HEK293T (cell line): ENCODE measurements around the gene MACROD2.

Source experiments
- CTCF ChIA-PET: fragments of 350-600 bp; formaldehyde crosslinking; extraction: SDS; loops from one replicate; lab custom pipeline; 2021; ENCODE audit warnings: antibody characterized with exemption, inconsistent platforms; lab: Yijun Ruan, JAX
- POLR2A ChIA-PET: fragments of 350-600 bp; formaldehyde crosslinking; extraction: SDS; loops from one replicate; lab custom pipeline; 2020; ENCODE audit warnings: antibody characterized with exemption, inconsistent platforms; lab: Yijun Ruan, JAX
- DNase-seq: peaks from one replicate; pipeline ENCODE4 v3.0.0; 2012; ENCODE audit warnings: mixed read lengths; ENCODE audit errors: extremely low spot score
- ARNT ChIP-seq: fragments of 450-650 bp; IDR thresholded peaks from 2 replicates; pipeline ENCODE4 v1.6.1; 2017; ENCODE audit warnings: mild to moderate bottlenecking
- BHLHE40 ChIP-seq: fragments of 450-650 bp; IDR thresholded peaks from 2 replicates; pipeline ENCODE4 v1.6.1; 2016; ENCODE audit warnings: mild to moderate bottlenecking, moderate library complexity, borderline replicate concordance
- CTBP1 ChIP-seq: fragments of 450-650 bp; IDR thresholded peaks from 2 replicates; pipeline ENCODE4 v1.6.1; 2016; ENCODE audit warnings: borderline replicate concordance
- ELF4 ChIP-seq: fragments of 450-650 bp; IDR thresholded peaks from 2 replicates; pipeline ENCODE4 v1.6.1; 2017; ENCODE audit warnings: antibody characterized with exemption
- FOXA1 ChIP-seq: fragments of 450-650 bp; IDR thresholded peaks from 2 replicates; pipeline ENCODE4 v1.6.1; 2016; ENCODE audit warnings: mild to moderate bottlenecking
- FOXK2 ChIP-seq: fragments of 450-650 bp; IDR thresholded peaks from 2 replicates; pipeline ENCODE4 v1.6.1; 2016; ENCODE audit warnings: mild to moderate bottlenecking
- FOXM1 ChIP-seq: fragments of 450-650 bp; IDR thresholded peaks from 2 replicates; pipeline ENCODE4 v1.6.1; 2017; ENCODE audit warnings: mild to moderate bottlenecking, borderline replicate concordance
- HDGF ChIP-seq: fragments of 450-650 bp; IDR thresholded peaks from 2 replicates; pipeline ENCODE4 v1.6.1; 2017; ENCODE audit warnings: antibody characterized with exemption, borderline replicate concordance
- L3MBTL2 ChIP-seq: fragments of 450-650 bp; conservative IDR thresholded peaks from 2 replicates; pipeline ENCODE4 v1.6.1; 2016; ENCODE audit warnings: mild to moderate bottlenecking
- LEF1 ChIP-seq: fragments of 450-650 bp; IDR thresholded peaks from 2 replicates; pipeline ENCODE4 v1.6.1; 2017; ENCODE audit warnings: mild to moderate bottlenecking, borderline replicate concordance
- NFRKB ChIP-seq: fragments of 450-650 bp; IDR thresholded peaks from 2 replicates; pipeline ENCODE4 v1.6.1; 2016; ENCODE audit warnings: mild to moderate bottlenecking, moderate library complexity
- PKNOX1 ChIP-seq: fragments of 450-650 bp; IDR thresholded peaks from 2 replicates; pipeline ENCODE4 v1.6.1; 2016
- SP1 ChIP-seq: fragments of 450-650 bp; IDR thresholded peaks from 2 replicates; pipeline ENCODE4 v1.6.1; 2017
- SUZ12 ChIP-seq: fragments of 450-650 bp; IDR thresholded peaks from 2 replicates; pipeline ENCODE4 v1.6.1; 2016; ENCODE audit warnings: mild to moderate bottlenecking
- TARDBP ChIP-seq: fragments of 450-650 bp; IDR thresholded peaks from 2 replicates; pipeline ENCODE4 v1.6.1; 2016
- ZNF384 ChIP-seq: fragments of 450-650 bp; IDR thresholded peaks from 2 replicates; pipeline ENCODE4 v1.6.1; 2016

The MACROD2 gene

GRCh38 chr20:14897608-14898007 is 902.3 kb downstream of the MACROD2 start:
- TF ChIP-seq SUZ12 (no peak), CTBP1 (no peak), ARNT (no peak)
- DNase-seq = no peak
- POLR2A ChIA-PET = no interaction called here
- CTCF ChIA-PET = no interaction called here

- CTCF ChIA-PET = no interaction called here
- TF ChIP-seq ARNT (no peak), NFRKB (no peak), BHLHE40 (no peak), FOXA1 (no peak), FOXM1 (no peak), LEF1 (no peak), L3MBTL2 (no peak), CTBP1 (no peak), TARDBP (no peak), SP1 (no peak), PKNOX1 (no peak), ELF4 (no peak), FOXK2 (no peak), ZNF384 (no peak), HDGF (no peak), SUZ12 (no peak)
- DNase-seq = no peak
- POLR2A ChIA-PET = no interaction called here
These were observed 907.2 kb downstream of the MACROD2 start for GRCh38 chr20:14902432-14903089.

GRCh38 chr20:14906908-14907434 is 911.7 kb downstream of the MACROD2 start:
- ChIA-PET POLR2A (no interaction called here), CTCF (no interaction called here)
- no peak for TF ChIP-seq TARDBP
- no peak for TF ChIP-seq PKNOX1
- no peak for TF ChIP-seq ELF4
- TF ChIP-seq SUZ12 = no peak
- TF ChIP-seq ZNF384 = no peak
- no peak for TF ChIP-seq NFRKB
- DNase-seq = no peak

DNA sequence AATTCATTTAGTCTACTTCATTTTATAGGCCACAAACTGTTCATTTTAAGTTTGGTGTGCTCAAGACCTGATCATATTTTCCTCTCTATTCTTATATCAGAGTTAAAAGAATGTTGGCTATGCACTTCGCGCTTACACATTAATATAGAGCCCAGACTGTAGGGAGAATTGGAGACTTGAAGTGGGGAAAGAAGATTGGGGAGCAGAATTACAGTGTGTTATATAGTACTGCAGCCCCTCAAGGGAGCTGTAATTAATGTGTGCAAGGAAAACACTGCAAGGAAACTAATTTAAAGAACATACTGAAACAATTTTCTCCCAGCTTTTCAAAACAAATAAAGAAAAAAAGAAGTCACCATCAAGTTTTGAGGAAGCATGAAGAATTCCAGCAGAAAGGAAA is 914.8 kb downstream of the MACROD2 start:
- DNase-seq = no peak
- ChIA-PET CTCF (no interaction called here), POLR2A (no interaction called here)
- no peak for TF ChIP-seq ZNF384
- no peak for TF ChIP-seq ARNT
- TF ChIP-seq FOXM1 = no peak
- no peak for TF ChIP-seq L3MBTL2
- TF ChIP-seq NFRKB = no peak
- no peak for TF ChIP-seq HDGF
- TF ChIP-seq TARDBP = no peak

GRCh38 chr20:14913896-14914620 is 918.7 kb downstream of the MACROD2 start:
- ChIA-PET CTCF (no interaction called here), POLR2A (no interaction called here)
- no peak for DNase-seq
- TF ChIP-seq CTBP1 (no peak), BHLHE40 (no peak), FOXM1 (no peak), LEF1 (no peak), NFRKB (no peak), ARNT (no peak), ZNF384 (no peak), ELF4 (no peak), PKNOX1 (no peak), SP1 (no peak), TARDBP (no peak), HDGF (no peak), FOXK2 (no peak), L3MBTL2 (no peak), FOXA1 (no peak), SUZ12 (no peak)

- no peak for TF ChIP-seq ELF4
- TF ChIP-seq L3MBTL2 = no peak
- TF ChIP-seq SUZ12 = no peak
- TF ChIP-seq PKNOX1 = no peak
- TF ChIP-seq CTBP1 = no peak
- no peak for TF ChIP-seq ZNF384
- no peak for TF ChIP-seq LEF1
- ChIA-PET POLR2A (no interaction called here), CTCF (no interaction called here)
- DNase-seq = no peak
These were observed 919.3 kb downstream of the MACROD2 start for GRCh38 chr20:14914633-14915032.
